Measurements from ENCODE around the gene EYA2. TPM values are rescaled to one million over a fixed set of nuclear protein-coding genes. Genes with fewer than 3 reads are reported as not detected.

The EYA2 gene
- total and polyA plus RNA-seq, 2 of the 4 experiments (the other 2 are of a cell fraction): 2.3 to 5.4 TPM

DNA sequence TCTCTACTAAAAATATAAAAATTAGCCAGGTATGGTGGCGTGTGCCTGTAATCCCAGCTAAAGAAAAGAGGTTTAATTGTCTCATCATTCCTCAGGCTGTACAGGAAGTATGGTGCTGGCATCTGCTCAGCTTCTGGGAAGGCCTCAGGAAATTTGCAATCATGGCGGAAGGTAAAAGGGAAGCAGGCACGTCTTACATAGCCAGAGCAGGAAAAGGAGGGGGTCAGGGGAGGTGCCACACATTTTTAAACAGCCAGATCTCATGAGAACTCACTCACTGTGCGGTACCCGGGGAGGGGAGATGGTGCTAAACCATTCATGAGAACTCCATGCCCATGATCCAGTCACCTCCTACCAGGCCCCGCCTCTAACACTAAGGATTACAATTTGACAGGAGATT is 191.7 kb downstream of the EYA2 start:
- DNase-seq (no peak), ATAC-seq (ENCODE audit: low read depth) (no peak)
- H3K79me1 ChIP-seq (ENCODE audit: low read depth in 1 of 2, low read length in 2 of 2): no peaks in the 10 kb centered on the region
- H4K91ac ChIP-seq (ENCODE audit: insufficient read depth, low read depth, low read length): no peak overlapping the region
- H3K14ac ChIP-seq (replicated peaks; ENCODE audit: low read depth, low read length): no peak overlapping the region
- dilution Hi-C loops (cut with HindIII; ENCODE audit: low sequenced_read_pairs, unreplicated experiment): no loop called here
- in situ Hi-C loops (cut with MboI; ENCODE audit: low sequenced_read_pairs): no loop called here
- H4K8ac ChIP-seq (ENCODE audit: low read depth in 2 of 2, low read length in 2 of 2): no peak overlapping the region
- H3K9ac ChIP-seq (ENCODE audit: low read depth, low read length): no peak overlapping the region
- no peak overlapping the region for H3K27ac ChIP-seq (ENCODE audit: insufficient read depth, low read length)
- BruUV-seq (replicated peaks): no TSS peak
- no peak for TF ChIP-seq RCOR1 (IDR thresholded peaks at IDR 0.05; ENCODE audit: insufficient replicate concordance, low read length)
- H4K20me1 ChIP-seq (ENCODE audit: insufficient read depth, low read length): no peaks in the 10 kb centered on the region
- H3K56ac ChIP-seq (ENCODE audit: extremely low read depth, insufficient read depth, low read length): no peak overlapping the region
- 50% methylated on average over 2 of the region's 6 CpGs; no CpG with 5 or more reads in 1 of the 2 experiments for WGBS, 2 experiments (ENCODE audit: extremely low coverage in 2 of 2, insufficient read length in 1 of 2)
- no peak overlapping the region for H2AK9ac ChIP-seq (replicated peaks; ENCODE audit: low read depth, low read length, poor library complexity)
- H2BK15ac ChIP-seq (ENCODE audit: low read depth, low read length): no peak overlapping the region
- H3K9me1 ChIP-seq (ENCODE audit: insufficient read depth, low read length): peaks cover 5% of the 10 kb centered on the region
- no peak overlapping the region for H3K23ac ChIP-seq (ENCODE audit: low read depth, low read length)
- no peak overlapping the region for H2AFZ ChIP-seq (replicated peaks; ENCODE audit: low read length, poor library complexity)
- no peak overlapping the region for H2AK5ac ChIP-seq (ENCODE audit: low read depth, low read length)
- CTCF ChIA-PET: interaction anchor here (0.5 kb wide), 1 partner anchor 1201 kb away, joined by 3 read pairs; no protein-coding TSS in a partner anchor
- H3K27me3 ChIP-seq (ENCODE audit: control insufficient read depth, insufficient read depth, low read length): no peaks in the 10 kb centered on the region
- POLR2A ChIA-PET (ENCODE audit: unreplicated experiment): no interaction called here
- no peak overlapping the region for H3K4me3 ChIP-seq (ENCODE audit: insufficient read depth, low read depth, low read length)
- no peak overlapping the region for H3K18ac ChIP-seq (ENCODE audit: low read depth, low read length)
- intact Hi-C loops (cut with micrococcal nuclease): no loop called here
- H3K9me3 ChIP-seq (ENCODE audit: control insufficient read depth, insufficient read depth, low read length): no peaks in the 10 kb centered on the region
- H3K4me1 ChIP-seq (ENCODE audit: control insufficient read depth, insufficient read depth, low read length): no peaks in the 10 kb centered on the region
- H2BK20ac ChIP-seq (ENCODE audit: low read depth, low read length): no peak overlapping the region
- no peak overlapping the region for H3K4ac ChIP-seq (ENCODE audit: low read depth, low read length)
- no peak overlapping the region for H2BK5ac ChIP-seq (ENCODE audit: low read depth, low read length, poor library complexity, severe bottlenecking)
- H3K4me2 ChIP-seq (ENCODE audit: low read depth, low read length): no peak overlapping the region
- H3K36me3 ChIP-seq (ENCODE audit: control insufficient read depth, insufficient read depth, low read length): no peaks in the 10 kb centered on the region
- no peak overlapping the region for H2BK120ac ChIP-seq (ENCODE audit: low read depth, low read length)
- H4K5ac ChIP-seq (ENCODE audit: low read depth, low read length): no peak overlapping the region

Measured in IMR-90 (cell line).